ENCODE measurements around the gene TPCN2. TPM values are rescaled to one million over a fixed set of nuclear protein-coding genes. Genes with fewer than 3 reads are reported as not detected.

TPCN2 gene
- total RNA-seq, 3 donors from 2014 or later = 19.5 to 37.4 (median 20.7) TPM

DNA sequence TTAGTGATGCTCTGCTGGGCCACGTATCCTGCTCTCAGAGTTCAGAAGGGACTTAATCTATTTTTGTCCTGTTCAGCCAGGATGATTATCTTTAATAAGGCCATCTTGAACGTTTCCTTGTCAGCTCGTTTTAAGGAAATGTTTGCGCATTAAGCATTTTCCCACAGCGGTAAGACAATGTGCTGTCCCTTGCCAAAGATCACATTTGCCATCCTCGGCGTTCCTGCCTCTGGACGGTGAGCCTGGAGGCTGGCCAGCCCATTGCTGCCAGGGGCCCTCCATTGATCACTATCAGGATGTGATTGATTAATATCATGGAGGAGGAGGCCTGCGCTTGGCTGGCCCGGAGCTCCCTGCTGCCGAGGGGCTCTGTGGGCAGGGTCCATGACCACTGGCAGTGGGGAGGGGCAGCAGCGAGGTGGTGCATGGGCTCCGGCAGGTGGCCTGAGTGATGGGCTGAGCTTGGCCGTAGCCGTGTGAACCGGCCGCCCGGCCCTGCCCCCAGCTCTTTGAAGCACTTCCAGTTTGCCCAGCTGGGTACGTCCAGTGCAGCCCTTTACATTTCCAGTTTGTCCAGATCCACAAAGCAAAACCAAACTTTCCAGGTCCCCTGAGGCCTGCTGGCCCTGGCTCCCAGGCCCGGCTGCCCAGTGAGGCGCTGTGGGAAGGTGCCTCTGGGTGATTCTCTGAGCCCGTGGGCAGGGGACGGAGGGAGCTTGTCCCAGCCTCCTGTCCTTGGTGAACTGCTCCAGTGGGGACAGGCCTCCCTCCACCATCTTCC is 57.5 kb downstream of the TPCN2 start:
- H3K4me3 ChIP-seq = no peak overlapping the region
- TF ChIP-seq, protein P1, sequence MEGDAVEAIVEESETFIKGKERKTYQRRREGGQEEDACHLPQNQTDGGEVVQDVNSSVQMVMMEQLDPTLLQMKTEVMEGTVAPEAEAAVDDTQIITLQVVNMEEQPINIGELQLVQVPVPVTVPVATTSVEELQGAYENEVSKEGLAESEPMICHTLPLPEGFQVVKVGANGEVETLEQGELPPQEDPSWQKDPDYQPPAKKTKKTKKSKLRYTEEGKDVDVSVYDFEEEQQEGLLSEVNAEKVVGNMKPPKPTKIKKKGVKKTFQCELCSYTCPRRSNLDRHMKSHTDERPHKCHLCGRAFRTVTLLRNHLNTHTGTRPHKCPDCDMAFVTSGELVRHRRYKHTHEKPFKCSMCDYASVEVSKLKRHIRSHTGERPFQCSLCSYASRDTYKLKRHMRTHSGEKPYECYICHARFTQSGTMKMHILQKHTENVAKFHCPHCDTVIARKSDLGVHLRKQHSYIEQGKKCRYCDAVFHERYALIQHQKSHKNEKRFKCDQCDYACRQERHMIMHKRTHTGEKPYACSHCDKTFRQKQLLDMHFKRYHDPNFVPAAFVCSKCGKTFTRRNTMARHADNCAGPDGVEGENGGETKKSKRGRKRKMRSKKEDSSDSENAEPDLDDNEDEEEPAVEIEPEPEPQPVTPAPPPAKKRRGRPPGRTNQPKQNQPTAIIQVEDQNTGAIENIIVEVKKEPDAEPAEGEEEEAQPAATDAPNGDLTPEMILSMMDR (IDR thresholded peaks at IDR 0.05) = no peak
- DNase-seq = peak in 1 of 3 donors; percentile 38
- ATAC-seq = no peak
- no peaks in the 10 kb centered on the region for H3K4me1 ChIP-seq (ENCODE audit: low read depth)
- no peaks in the 10 kb centered on the region for H3K9me3 ChIP-seq
- no peaks in the 10 kb centered on the region for H3K36me3 ChIP-seq (ENCODE audit: low read depth)
- intact Hi-C loops (cut with DNase I, micrococcal nuclease) = loop anchor here in 1 of 2 donors (10.0 kb wide), 1 partner anchor 539 kb away; the partner anchor contains the start of gene CCND1

GRCh38 chr11:69107413-69107812 is 58.7 kb downstream of the TPCN2 start:
- ATAC-seq = no peak
- DNase-seq = no peak
- no peaks in the 10 kb centered on the region for H3K4me1 ChIP-seq (ENCODE audit: low read depth)
- TF ChIP-seq, protein P1 (IDR thresholded peaks at IDR 0.05) = no peak
- no peaks in the 10 kb centered on the region for H3K36me3 ChIP-seq (ENCODE audit: low read depth)
- intact Hi-C loops (cut with DNase I, micrococcal nuclease) = loop anchor here in 1 of 2 donors (10.0 kb wide), 1 partner anchor 537 kb away; the partner anchor contains the start of gene CCND1
- no peaks in the 10 kb centered on the region for H3K9me3 ChIP-seq
- H3K4me3 ChIP-seq = no peak overlapping the region

DNA sequence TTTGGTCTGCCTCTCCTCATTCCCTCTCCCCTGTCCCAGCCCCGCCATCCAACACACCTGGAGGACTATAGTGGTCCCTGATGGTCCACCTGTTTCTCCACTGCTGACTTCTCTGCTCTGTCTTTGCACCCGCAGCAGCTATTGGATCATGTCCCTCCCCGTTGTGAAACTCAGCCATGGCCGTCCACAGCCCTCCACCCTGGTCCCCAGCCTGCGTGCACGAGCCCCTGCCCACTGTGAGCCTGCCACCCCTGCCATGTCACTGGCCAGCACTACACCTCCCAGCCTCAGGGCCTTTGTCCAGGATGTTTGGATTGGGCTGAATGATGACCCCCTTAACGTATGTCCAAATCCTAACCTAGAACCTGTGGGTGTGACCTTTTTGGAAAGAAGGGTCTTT is 59.3 kb downstream of the TPCN2 start:
- Histone ChIP-seq H3K36me3 (ENCODE audit: low read depth) (no peaks in the 10 kb centered on the region), H3K4me3 (no peak overlapping the region), H3K9me3 (no peaks in the 10 kb centered on the region), H3K4me1 (ENCODE audit: low read depth) (no peaks in the 10 kb centered on the region)
- TF ChIP-seq, protein P1 (IDR thresholded peaks at IDR 0.05) = no peak
- intact Hi-C loops (cut with DNase I, micrococcal nuclease) = loop anchor here in 1 of 2 donors (10.0 kb wide), 1 partner anchor 537 kb away; the partner anchor contains the start of gene CCND1
- ATAC-seq (no peak), DNase-seq (peak in 1 of 3 donors; percentile 27)

DNA sequence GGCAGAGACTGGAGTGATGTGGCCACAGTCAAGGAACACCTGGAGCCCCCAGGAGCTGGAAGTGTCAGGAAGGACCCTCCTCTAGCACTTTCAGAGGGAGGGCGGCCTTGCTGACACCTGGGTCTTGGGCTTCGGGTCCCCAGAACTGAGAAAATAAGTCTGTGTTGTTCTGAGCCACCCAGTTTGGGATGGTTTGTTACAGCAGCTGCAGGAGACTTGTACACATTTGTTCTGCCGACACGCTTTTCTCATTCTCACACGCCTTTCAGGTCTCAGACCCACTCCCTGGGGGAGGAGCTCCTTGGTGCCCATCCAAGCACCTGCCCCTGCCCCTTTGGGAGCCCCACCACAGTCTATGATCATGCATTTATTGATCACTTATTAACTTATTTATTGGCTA is 59.8 kb downstream of the TPCN2 start:
- intact Hi-C loops (cut with DNase I, micrococcal nuclease) = loop anchor here in 1 of 2 donors (10.0 kb wide), 1 partner anchor 536 kb away; the partner anchor contains the start of gene CCND1
- Histone ChIP-seq H3K9me3 (no peaks in the 10 kb centered on the region), H3K4me1 (ENCODE audit: low read depth) (no peaks in the 10 kb centered on the region), H3K36me3 (ENCODE audit: low read depth) (no peaks in the 10 kb centered on the region), H3K4me3 (no peak overlapping the region)
- TF ChIP-seq, protein P1 (IDR thresholded peaks at IDR 0.05) = no peak
- DNase-seq (peak in 1 of 3 donors; percentile 1), ATAC-seq (no peak)

DNA sequence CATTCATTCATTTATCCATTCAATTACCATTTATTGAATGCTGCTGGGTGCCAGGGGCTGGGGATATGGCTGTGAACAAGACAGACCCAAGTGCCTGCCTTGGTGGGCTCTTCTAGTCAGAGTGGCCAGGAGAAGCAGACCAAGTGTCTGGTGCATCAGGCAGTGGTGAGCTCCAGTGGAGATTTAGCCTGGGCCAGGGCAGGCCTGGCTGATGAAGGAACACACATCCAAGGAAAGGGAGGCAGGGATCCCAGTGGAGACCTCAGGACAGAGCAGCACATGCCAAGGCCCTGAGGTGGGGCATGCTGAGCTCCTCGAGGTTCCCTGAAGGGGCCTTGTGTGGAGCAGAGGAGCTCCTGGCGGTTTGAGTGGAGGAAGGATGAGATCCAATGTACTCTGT is 60.4 kb downstream of the TPCN2 start:
- Histone ChIP-seq H3K36me3 (ENCODE audit: low read depth) (no peaks in the 10 kb centered on the region), H3K9me3 (no peaks in the 10 kb centered on the region), H3K4me1 (ENCODE audit: low read depth) (no peaks in the 10 kb centered on the region), H3K4me3 (no peak overlapping the region)
- intact Hi-C loops (cut with DNase I, micrococcal nuclease) = loop anchor here in 1 of 2 donors (10.0 kb wide), 1 partner anchor 536 kb away; the partner anchor contains the start of gene CCND1
- no peak for ATAC-seq
- peak in 1 of 3 donors; percentile 1 for DNase-seq
- TF ChIP-seq, protein P1 (IDR thresholded peaks at IDR 0.05) = no peak

All from mucosa of descending colon (tissue), 3 donors.